Measurements from ENCODE around the gene SMYD3. TPM values are rescaled to one million over a fixed set of nuclear protein-coding genes. Genes with fewer than 3 reads are reported as not detected.

Gene SMYD3
- total and polyA plus RNA-seq, 2 of the 4 experiments (the other 2 are of a cell fraction) = 26.5 to 37.6 TPM

DNA sequence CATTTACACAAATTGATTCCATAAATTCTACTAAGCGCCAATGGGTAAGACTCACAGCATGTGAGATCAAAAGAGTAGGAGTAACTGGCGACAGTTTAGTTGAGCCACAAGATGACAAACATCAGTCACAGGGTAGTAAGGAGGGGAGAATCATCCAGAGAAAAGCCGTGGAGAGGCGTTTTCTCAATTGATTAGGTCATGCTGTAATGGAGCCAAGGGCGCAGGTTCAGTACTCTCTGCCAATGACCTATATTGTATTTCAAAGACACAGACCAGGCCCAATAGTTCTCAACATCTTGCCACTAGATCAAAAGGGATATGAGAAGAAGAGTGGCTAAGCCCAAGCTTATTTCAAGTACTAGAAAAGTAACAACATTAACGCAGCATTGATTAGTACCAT is 467.5 kb downstream of the SMYD3 start:
- intact Hi-C loops (cut with micrococcal nuclease) = no loop called here
- no peaks in the 10 kb centered on the region for H3K27me3 ChIP-seq (ENCODE audit: control insufficient read depth, insufficient read depth, low read length)
- H4K8ac ChIP-seq (ENCODE audit: low read depth in 2 of 2, low read length in 2 of 2) = no peak overlapping the region
- H3K27ac ChIP-seq (ENCODE audit: insufficient read depth, low read length) = no peak overlapping the region
- BruUV-seq (replicated peaks) = no TSS peak
- ChIA-PET CTCF (interaction anchor here (1.0 kb wide), 1 partner anchor 11 kb away, joined by 3 read pairs; no protein-coding TSS in a partner anchor), POLR2A (ENCODE audit: unreplicated experiment) (no interaction called here)
- H4K91ac ChIP-seq (ENCODE audit: insufficient read depth, low read depth, low read length) = no peak overlapping the region
- H4K20me1 ChIP-seq (ENCODE audit: insufficient read depth, low read length) = no peaks in the 10 kb centered on the region
- DNase-seq (no peak), ATAC-seq (ENCODE audit: low read depth) (no peak)
- H3K9me3 ChIP-seq (ENCODE audit: control insufficient read depth, insufficient read depth, low read length) = no peaks in the 10 kb centered on the region
- H3K56ac ChIP-seq (ENCODE audit: extremely low read depth, insufficient read depth, low read length) = no peak overlapping the region
- no peak overlapping the region for H4K5ac ChIP-seq (ENCODE audit: low read depth, low read length)
- H2AK9ac ChIP-seq (replicated peaks; ENCODE audit: low read depth, low read length, poor library complexity) = no peak overlapping the region
- no peaks in the 10 kb centered on the region for H3K4me1 ChIP-seq (ENCODE audit: control insufficient read depth, insufficient read depth, low read length)
- H3K36me3 ChIP-seq (ENCODE audit: control insufficient read depth, insufficient read depth, low read length) = no peaks in the 10 kb centered on the region
- H2AFZ ChIP-seq (replicated peaks; ENCODE audit: low read length, poor library complexity) = no peak overlapping the region
- no peak overlapping the region for H3K23ac ChIP-seq (ENCODE audit: low read depth, low read length)
- no peak overlapping the region for H2AK5ac ChIP-seq (ENCODE audit: low read depth, low read length)
- H3K9ac ChIP-seq (ENCODE audit: low read depth, low read length) = no peak overlapping the region
- no peak overlapping the region for H2BK120ac ChIP-seq (ENCODE audit: low read depth, low read length)
- no peak overlapping the region for H3K4ac ChIP-seq (ENCODE audit: low read depth, low read length)
- no CpG with 5 or more reads among the region's 6 CpGs for WGBS, 2 experiments (ENCODE audit: extremely low coverage in 2 of 2, insufficient read length in 1 of 2)
- no peak for TF ChIP-seq POLR2A (IDR thresholded peaks at IDR 0.05; ENCODE audit: low read depth, low read length)
- TF ChIP-seq, protein P1, sequence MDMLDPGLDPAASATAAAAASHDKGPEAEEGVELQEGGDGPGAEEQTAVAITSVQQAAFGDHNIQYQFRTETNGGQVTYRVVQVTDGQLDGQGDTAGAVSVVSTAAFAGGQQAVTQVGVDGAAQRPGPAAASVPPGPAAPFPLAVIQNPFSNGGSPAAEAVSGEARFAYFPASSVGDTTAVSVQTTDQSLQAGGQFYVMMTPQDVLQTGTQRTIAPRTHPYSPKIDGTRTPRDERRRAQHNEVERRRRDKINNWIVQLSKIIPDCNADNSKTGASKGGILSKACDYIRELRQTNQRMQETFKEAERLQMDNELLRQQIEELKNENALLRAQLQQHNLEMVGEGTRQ (IDR thresholded peaks at IDR 0.05; ENCODE audit: low read depth, low read length) = no peak
- TF ChIP-seq FOS (IDR thresholded peaks at IDR 0.05; ENCODE audit: low read depth, low read length) = no peak
- TF ChIP-seq CHD1 (IDR thresholded peaks at IDR 0.05; ENCODE audit: low read depth, low read length) = no peak
- TF ChIP-seq NFE2L2 (IDR thresholded peaks at IDR 0.05; ENCODE audit: low read depth, low read length) = no peak
- TF ChIP-seq, protein P2, sequence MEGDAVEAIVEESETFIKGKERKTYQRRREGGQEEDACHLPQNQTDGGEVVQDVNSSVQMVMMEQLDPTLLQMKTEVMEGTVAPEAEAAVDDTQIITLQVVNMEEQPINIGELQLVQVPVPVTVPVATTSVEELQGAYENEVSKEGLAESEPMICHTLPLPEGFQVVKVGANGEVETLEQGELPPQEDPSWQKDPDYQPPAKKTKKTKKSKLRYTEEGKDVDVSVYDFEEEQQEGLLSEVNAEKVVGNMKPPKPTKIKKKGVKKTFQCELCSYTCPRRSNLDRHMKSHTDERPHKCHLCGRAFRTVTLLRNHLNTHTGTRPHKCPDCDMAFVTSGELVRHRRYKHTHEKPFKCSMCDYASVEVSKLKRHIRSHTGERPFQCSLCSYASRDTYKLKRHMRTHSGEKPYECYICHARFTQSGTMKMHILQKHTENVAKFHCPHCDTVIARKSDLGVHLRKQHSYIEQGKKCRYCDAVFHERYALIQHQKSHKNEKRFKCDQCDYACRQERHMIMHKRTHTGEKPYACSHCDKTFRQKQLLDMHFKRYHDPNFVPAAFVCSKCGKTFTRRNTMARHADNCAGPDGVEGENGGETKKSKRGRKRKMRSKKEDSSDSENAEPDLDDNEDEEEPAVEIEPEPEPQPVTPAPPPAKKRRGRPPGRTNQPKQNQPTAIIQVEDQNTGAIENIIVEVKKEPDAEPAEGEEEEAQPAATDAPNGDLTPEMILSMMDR (conservative IDR thresholded peaks at IDR 0.05; ENCODE audit: low read depth, low read length) = no peak
- in situ Hi-C loops (cut with MboI; ENCODE audit: low sequenced_read_pairs) = no loop called here
- H3K4me3 ChIP-seq (ENCODE audit: insufficient read depth, low read depth, low read length) = no peak overlapping the region
- no peak overlapping the region for H2BK5ac ChIP-seq (ENCODE audit: low read depth, low read length, poor library complexity, severe bottlenecking)
- dilution Hi-C loops (cut with HindIII; ENCODE audit: low sequenced_read_pairs, unreplicated experiment) = no loop called here
- no peak overlapping the region for H3K18ac ChIP-seq (ENCODE audit: low read depth, low read length)
- H3K79me1 ChIP-seq (ENCODE audit: low read depth in 1 of 2, low read length in 2 of 2) = peaks cover 0 to 2% of the 10 kb centered on the region in 2 experiments; a peak in 2 of 4 replicates
- H3K14ac ChIP-seq (replicated peaks; ENCODE audit: low read depth, low read length) = no peak overlapping the region
- no peak overlapping the region for H3K4me2 ChIP-seq (ENCODE audit: low read depth, low read length)
- no peak overlapping the region for H2BK20ac ChIP-seq (ENCODE audit: low read depth, low read length)
- no peaks in the 10 kb centered on the region for H3K9me1 ChIP-seq (ENCODE audit: insufficient read depth, low read length)
- H2BK15ac ChIP-seq (ENCODE audit: low read depth, low read length) = no peak overlapping the region
